ENCODE measurements around the gene PTGR3.

Gene PTGR3

DNA sequence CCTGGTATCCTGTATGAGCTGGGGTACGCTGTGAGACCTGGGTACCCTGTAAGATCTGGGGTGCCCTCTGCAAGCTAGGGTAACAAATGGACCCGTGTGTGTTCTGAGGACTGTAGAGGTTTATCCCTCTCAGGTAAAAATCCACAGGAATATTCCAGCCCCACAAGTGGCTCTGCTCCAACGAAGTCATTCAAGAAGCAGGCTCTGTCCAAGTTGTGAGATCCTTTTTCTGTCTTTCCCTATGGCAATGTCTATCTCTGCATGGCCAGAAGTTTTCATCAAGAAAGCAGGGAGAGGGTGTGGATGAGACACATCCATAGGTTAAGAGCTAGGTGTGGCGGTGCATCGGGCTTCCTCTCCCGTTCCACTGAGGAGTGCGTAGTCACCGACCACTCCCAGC, 43.0 kb downstream of the PTGR3 start:
- no peak for DNase-seq

DNA sequence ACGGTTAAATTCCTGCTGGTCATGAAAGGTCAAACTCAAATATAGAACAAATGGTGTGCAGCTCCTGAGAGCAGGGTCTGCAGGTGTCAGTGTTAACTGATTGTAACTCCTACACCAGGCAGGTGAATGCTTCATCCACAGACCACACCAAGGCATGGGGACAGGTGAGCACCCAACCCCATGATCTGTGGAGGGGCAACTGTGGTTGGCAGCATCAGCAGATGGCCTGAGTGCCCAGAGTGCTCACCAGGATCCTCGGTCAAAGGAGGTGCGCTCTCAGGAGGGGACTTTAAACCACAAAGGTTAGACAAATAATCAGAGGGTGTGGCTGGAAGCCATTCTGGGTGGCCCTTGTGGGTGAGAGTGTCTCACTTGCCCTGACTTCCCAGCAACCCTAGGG, 44.5 kb downstream of the PTGR3 start:
- no peak for DNase-seq

DNA sequence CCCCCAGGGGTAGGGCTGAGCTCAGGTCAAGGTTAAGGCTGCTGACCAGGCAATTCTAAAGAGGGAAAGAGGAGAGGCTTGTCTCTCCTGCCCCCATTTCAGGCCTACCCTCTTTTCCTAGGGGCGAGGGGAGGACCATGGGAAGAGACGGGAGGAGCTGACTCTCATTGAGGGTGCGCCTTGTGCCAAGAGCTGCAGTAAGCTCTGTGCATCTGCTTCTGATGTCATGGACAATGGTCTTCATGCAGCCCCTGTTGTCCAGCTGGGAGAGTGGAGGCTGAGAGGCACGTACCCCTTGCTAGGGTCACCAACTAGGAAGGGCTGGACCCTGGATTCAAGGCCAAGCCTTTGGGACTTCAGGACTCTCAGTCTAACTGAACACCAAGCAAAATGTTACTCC, 45.2 kb downstream of the PTGR3 start:
- no peak for DNase-seq

DNA sequence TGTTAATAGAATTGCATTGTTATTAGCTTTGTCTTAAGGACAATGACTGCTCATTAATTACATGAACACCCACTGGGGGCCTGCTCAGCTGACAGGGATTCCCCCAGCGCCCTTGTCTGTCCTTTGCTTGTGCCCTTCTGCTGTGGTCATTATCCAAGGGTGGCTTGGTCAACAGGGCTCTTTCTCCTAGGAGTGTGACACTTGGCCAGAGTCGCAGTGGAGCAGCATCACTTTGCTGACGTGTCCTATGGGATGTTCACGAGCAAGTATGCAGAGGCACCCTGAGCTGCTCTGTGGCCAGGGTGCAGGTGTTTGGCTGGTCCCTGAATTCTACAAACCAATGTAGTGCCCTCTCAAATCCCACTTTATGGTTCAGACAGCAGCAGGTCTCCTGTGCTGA, 46.0 kb downstream of the PTGR3 start:
- DNase-seq = no peak

DNA sequence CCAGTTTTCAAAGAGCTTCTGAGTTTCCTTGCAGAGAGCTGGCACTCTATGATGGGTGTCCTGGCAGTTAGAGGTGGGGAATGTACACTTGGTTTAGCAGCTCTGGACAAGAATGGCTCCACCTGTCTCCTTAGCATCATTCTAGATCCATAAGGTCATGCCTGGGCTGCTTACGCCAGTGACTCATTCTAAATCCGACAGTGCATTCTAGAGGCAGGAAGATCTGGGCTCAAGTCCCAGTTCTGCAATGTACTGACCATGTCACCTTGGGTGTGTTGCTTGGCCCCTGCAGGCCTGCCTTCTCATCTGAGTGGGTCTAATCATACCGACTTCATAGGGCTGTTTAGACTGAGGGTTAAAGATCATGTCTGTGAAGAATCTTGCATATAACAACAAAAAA, 46.5 kb downstream of the PTGR3 start:
- DNase-seq = no peak

DNA sequence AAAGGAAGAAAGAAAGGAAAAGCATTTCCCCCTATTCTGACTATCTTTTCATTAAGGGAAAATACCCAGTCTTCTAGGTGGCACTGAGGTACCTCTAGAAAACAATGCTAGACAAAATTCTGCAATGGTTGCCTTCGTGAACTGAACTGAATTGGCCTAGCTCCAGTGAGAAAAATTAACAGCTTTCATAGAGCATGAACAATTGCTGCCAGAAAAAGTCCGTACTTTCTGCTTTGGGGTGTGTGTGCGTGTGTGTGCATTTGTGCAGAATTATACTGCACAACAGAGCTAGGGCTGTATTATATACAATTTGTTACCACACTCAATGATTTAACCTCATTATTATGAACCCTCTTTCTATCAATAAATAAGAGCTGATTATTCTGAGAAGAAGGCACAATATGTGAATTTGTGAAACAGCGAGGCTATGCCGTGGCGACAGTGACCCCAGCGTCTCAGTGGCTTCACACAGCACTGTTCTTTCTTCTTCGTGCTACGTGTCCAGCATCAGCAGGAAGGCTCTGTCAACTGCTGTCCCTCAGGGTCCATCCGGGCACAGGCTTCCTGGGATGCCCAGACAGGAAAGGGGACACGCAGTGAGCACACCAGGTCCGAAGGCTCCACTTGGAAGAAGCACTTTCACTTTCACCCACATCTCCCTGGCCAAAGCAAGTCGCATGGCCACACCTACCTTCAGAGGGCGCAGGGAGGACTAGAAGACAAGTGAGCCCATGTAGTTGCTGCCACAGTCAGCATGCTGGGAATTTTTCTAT, 47.5 kb downstream of the PTGR3 start:
- DNase-seq = peak; percentile 37

DNA sequence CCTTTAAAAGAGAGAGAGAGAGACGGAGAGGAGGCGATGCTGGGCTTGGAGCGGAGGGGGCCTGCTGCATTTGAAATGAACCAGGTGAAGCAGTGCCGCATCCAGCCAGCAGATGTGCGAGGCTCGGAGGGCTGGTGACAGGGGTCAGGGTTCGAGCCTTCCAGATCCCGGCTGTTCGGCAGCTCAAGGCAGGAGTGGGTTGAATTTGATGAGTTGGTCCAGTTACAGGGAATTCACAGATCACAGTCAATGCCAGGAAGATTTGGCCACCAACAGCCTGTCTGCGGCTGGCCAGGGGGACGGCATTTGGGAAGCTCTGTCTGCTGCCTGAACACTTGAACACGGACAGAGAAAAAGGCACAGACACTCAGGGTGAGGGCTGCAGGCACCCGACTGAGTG, 48.6 kb downstream of the PTGR3 start:
- DNase-seq = no peak

DNA sequence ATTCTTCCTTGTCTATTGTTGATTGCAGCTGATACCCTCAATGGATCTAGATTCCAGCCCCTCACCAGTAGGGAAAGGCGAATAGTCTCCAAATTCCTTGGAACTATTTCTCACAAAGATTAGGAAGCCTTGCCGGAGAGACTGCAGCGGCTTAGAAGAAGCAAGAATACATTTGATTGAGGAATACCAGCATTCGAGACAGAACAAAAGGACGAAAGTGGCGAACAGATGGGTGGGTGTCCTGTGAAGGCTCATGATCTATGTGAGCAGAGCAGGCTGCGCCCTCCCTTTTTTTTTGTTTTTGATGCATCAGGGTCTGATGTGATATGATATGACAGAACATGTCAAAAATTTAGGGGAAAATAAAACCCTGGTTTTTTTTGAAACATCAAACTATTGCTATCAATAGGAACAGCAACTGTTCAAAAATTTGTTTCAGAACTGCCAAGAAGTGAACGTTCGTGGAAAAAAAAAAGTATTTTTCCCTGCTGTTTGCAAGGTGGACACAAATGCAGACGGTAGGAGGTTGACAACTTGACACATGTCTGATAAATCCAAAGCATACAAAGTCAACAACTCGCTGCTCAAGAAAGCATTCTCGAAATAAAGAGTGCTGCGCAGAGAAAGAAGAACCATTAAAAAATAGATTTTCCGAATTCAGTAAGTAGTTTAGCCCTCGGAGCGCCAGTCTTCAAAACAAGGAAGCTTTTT, 49.1 kb downstream of the PTGR3 start:
- DNase-seq = no peak

DNA sequence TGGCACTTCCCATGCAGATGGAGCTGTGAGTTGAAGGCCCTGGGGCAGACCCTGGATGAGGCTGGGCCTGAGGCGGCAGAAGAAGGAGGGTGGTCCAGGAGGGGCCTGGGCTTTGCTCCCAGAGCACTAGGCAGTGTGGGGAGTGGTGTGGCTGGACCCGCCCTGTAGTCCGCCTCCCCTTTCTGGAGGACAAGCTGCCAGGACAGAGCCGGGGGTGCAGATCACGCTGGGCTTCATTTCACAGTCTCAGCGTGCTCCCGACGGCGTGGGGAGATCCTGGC, 49.8 kb downstream of the PTGR3 start:
- DNase-seq = no peak
